H1 (cell line): ENCODE results near the gene MAP3K13. TPM values are rescaled to one million over a fixed set of nuclear protein-coding genes. Genes with fewer than 3 reads are reported as not detected.

Source experiments
- BCL11A ChIP-seq, 2 experiments: IDR thresholded peaks; one replicate each; pipeline ENCODE4 v1.6.1; 2011; ENCODE audit warnings: low read depth in 2 of 2, low read length in 2 of 2, mild to moderate bottlenecking in 2 of 2
- BRCA1 ChIP-seq: IDR thresholded peaks from 2 replicates; pipeline ENCODE4 v1.6.1; 2012; ENCODE audit warnings: low read depth, low read length, improper control_type of control experiment
- CTBP2 ChIP-seq: IDR thresholded peaks from 2 replicates; pipeline ENCODE4 v1.7.0; 2011; ENCODE audit warnings: borderline replicate concordance, mild to moderate bottlenecking, moderate library complexity, mixed read lengths, low read length; ENCODE audit not compliant: insufficient read depth, insufficient read length
- HDAC2 ChIP-seq, 2 experiments: fragments of 300-600 bp in 1 of 2; sonication (generic) in 1 of 2; IDR thresholded peaks; 2 replicates each; pipeline ENCODE4 v1.6.1; 2011 to 2012; ENCODE audit warnings: low read depth in 2 of 2, low read length in 2 of 2, mild to moderate bottlenecking in 2 of 2, moderate library complexity in 2 of 2, borderline replicate concordance in 1 of 2, inconsistent platforms in 1 of 2
- JUN ChIP-seq: IDR thresholded peaks from 2 replicates; pipeline ENCODE4 v1.6.1; 2011; ENCODE audit warnings: low read depth, mild to moderate bottlenecking, improper control_type of control experiment, low read length
- MAFK ChIP-seq: IDR thresholded peaks from 2 replicates; pipeline ENCODE4 v1.6.1; 2012; ENCODE audit warnings: low read depth, mild to moderate bottlenecking, improper control_type of control experiment, low read length
- PHF8 ChIP-seq: fragments of 200-600 bp; sonication (generic); conservative IDR thresholded peaks from 2 replicates; pipeline ENCODE4 v1.7.1; 2012; ENCODE audit warnings: low read depth, mild to moderate bottlenecking, inconsistent platforms, low read length, moderate library complexity
- POU5F1 ChIP-seq: IDR thresholded peaks from 2 replicates; pipeline ENCODE4 v1.6.1; 2011; ENCODE audit warnings: low read depth, mild to moderate bottlenecking, low read length, moderate library complexity
- RBBP5 ChIP-seq: IDR thresholded peaks from 2 replicates; pipeline ENCODE4 v1.7.1; 2012; ENCODE audit warnings: low read depth, mild to moderate bottlenecking, inconsistent platforms, low read length, moderate library complexity, borderline replicate concordance
- RFX5 ChIP-seq: IDR thresholded peaks from 2 replicates; pipeline ENCODE4 v1.6.1; 2011; ENCODE audit warnings: low read depth, low read length, improper control_type of control experiment, borderline replicate concordance
- TAF1 ChIP-seq: IDR thresholded peaks from 2 replicates; pipeline ENCODE4 v1.6.1; 2011; ENCODE audit warnings: mild to moderate bottlenecking, low read depth, low read length
- TBP ChIP-seq: IDR thresholded peaks from 2 replicates; pipeline ENCODE4 v1.6.1; 2011; ENCODE audit warnings: low read depth, low read length, improper control_type of control experiment
- TCF12 ChIP-seq: IDR thresholded peaks from 2 replicates; pipeline ENCODE4 v1.6.1; 2011; ENCODE audit warnings: low read depth, mild to moderate bottlenecking, low read length
- polyA plus RNA-seq, 7 experiments: library from polyadenylated mRNA; depleted of rRNA in 3 of 7; stranded (reverse) in 5 of 7; unstranded in 2 of 7; fragments of >200 nt in 5 of 7; fragments of 200-250 nt in 2 of 7; gene quantifications; 1 replicate in 5 of 7; 2 replicates in 1 of 7; 4 replicates in 1 of 7; pipeline versions ENCODE4 v1.2.1 to v1.2.3, GENCODE V29; 2011 to 2013; ENCODE audit warnings: missing spikeins in 2 of 7, mixed read lengths in 2 of 7
- total RNA-seq: library from RNA; stranded (reverse); fragmentation: NEBNext Ultra II Directional; extraction: Animal tissue kit (Norgen Biotek cat#: 25700); gene quantifications from 2 replicates; pipeline ENCODE4 v1.2.1, GENCODE V29; 2021
- TF ChIP-seq, protein P1 (sequence below): IDR thresholded peaks from 2 replicates; pipeline ENCODE4 v1.6.1; 2011; ENCODE audit warnings: low read depth, mild to moderate bottlenecking, low read length; ENCODE audit not compliant: insufficient read depth
- TF ChIP-seq, protein P2 (sequence below): IDR thresholded peaks from 2 replicates; pipeline ENCODE4 v1.6.1; 2012; ENCODE audit warnings: inconsistent platforms
- TF ChIP-seq, protein P3 (sequence below), 3 experiments: IDR thresholded peaks; 1 replicate in 2 of 3; 2 replicates in 1 of 3; pipeline versions ENCODE4 v1.5.1 to v1.6.1; 2011; ENCODE audit warnings: low read length in 3 of 3, mild to moderate bottlenecking in 3 of 3, inconsistent platforms in 2 of 3, low read depth in 1 of 3, moderate library complexity in 1 of 3; ENCODE audit not compliant: insufficient read depth in 1 of 3; ENCODE audit errors: control extremely low read depth in 1 of 3
- TF ChIP-seq, protein P4 (sequence below): IDR thresholded peaks from 2 replicates; pipeline ENCODE4 v1.6.1; 2012; ENCODE audit warnings: low read length, inconsistent platforms

MAP3K13 gene
- total and polyA plus RNA-seq, 2 of the 8 experiments (the other 6 are each of a cell fraction or from before 2014, with no cell fraction given) = 6.8 to 17.9 TPM

DNA sequence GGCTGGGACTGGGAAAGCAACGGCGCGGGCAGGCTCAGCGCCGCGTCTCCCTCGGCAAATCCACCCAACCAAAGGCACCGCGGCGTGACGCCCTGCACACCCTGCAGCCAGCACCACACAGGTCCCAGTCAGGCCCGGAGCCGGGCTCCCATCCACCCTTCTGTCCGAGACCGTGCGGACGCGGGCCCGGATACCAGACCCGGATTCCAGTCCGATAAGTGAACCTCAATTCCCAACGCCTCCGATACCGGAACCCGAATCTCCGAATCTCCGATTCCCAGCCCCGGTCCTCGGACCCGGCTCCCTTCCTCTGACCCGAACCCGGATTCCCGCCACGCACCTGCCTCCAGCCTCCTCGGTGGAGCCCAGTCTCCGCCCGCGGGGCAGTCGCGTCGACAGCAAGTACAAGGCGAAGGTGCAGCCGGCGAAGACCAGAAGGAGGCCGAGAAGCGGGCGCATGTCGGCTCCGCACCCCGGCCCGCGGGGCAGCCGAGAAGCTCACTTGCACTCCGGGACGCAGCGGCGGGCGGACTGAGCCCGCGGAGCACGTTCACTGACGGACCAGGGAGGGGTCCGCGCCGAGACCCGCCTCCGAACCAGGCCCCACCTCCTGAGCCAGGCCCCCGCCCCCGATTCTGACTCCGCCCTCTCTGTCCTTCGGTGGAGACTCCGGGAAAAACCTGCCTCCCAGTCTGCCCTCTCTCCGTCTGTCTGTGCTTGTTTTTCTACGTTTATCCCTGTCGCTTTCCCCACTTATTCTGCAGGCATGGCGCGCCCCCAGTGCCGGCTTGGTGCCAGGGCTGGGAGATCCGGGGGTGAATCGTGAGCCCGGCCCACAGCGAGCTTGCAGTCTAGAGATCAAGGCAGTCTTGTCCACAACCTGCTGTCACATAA is 135.8 kb downstream of the MAP3K13 start, which contains the start of gene TMEM41A (continued):
- TF ChIP-seq, protein P1, sequence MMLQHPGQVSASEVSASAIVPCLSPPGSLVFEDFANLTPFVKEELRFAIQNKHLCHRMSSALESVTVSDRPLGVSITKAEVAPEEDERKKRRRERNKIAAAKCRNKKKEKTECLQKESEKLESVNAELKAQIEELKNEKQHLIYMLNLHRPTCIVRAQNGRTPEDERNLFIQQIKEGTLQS = no peak
- TF ChIP-seq TBP (peak; percentile 92), HDAC2 (IDR thresholded peaks at IDR 0.05; ENCODE audit: borderline replicate concordance in 1 of 2, low read depth in 2 of 2, low read length in 2 of 2) (0 out of 4 replicates have a peak, but pooled peaks of 1 of the 2 experiments have one; percentile 73), RBBP5 (peak; percentile 93; the same call in 1 of the 2 replicates), TAF1 (peak; percentile 98), TCF12 (0 out of 2 replicates have a peak, but pooled peaks have one; percentile 8), BCL11A (IDR thresholded peaks at IDR 0.05; ENCODE audit: low read depth in 2 of 2, low read length in 2 of 2) (no peak), CTBP2 (no peak), BRCA1 (no peak), POU5F1 (no peak), PHF8 (peak; percentile 87), JUN (no peak), MAFK (no peak), RFX5 (no peak)
- TF ChIP-seq, protein P2, sequence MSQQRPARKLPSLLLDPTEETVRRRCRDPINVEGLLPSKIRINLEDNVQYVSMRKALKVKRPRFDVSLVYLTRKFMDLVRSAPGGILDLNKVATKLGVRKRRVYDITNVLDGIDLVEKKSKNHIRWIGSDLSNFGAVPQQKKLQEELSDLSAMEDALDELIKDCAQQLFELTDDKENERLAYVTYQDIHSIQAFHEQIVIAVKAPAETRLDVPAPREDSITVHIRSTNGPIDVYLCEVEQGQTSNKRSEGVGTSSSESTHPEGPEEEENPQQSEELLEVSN = peak; percentile 71
- TF ChIP-seq, protein P3, sequence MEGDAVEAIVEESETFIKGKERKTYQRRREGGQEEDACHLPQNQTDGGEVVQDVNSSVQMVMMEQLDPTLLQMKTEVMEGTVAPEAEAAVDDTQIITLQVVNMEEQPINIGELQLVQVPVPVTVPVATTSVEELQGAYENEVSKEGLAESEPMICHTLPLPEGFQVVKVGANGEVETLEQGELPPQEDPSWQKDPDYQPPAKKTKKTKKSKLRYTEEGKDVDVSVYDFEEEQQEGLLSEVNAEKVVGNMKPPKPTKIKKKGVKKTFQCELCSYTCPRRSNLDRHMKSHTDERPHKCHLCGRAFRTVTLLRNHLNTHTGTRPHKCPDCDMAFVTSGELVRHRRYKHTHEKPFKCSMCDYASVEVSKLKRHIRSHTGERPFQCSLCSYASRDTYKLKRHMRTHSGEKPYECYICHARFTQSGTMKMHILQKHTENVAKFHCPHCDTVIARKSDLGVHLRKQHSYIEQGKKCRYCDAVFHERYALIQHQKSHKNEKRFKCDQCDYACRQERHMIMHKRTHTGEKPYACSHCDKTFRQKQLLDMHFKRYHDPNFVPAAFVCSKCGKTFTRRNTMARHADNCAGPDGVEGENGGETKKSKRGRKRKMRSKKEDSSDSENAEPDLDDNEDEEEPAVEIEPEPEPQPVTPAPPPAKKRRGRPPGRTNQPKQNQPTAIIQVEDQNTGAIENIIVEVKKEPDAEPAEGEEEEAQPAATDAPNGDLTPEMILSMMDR (IDR thresholded peaks at IDR 0.05; ENCODE audit: control extremely low read depth in 1 of 3, insufficient read depth in 1 of 3, low read depth in 1 of 3, low read length in 3 of 3) = peak in 2 of 3 experiments; percentile 22 to 24; a peak in 2 of 4 replicates
- TF ChIP-seq, protein P4, sequence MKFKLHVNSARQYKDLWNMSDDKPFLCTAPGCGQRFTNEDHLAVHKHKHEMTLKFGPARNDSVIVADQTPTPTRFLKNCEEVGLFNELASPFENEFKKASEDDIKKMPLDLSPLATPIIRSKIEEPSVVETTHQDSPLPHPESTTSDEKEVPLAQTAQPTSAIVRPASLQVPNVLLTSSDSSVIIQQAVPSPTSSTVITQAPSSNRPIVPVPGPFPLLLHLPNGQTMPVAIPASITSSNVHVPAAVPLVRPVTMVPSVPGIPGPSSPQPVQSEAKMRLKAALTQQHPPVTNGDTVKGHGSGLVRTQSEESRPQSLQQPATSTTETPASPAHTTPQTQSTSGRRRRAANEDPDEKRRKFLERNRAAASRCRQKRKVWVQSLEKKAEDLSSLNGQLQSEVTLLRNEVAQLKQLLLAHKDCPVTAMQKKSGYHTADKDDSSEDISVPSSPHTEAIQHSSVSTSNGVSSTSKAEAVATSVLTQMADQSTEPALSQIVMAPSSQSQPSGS = no peak
